IPS-15b (cell line): ENCODE data around the gene GGNBP2.
"Not testable (repeated sequence)": the region's sequence is repeated elsewhere in the genome, so short reads cannot be mapped to it uniquely, and the experiment has no call there.

Experiments used
- H3K27me3 ChIP-seq: one replicate; pipeline ENCODE4 v1.6.1; 2013; ENCODE audit warnings: low read length; ENCODE audit not compliant: control insufficient read depth, insufficient read depth
- H3K36me3 ChIP-seq: one replicate; pipeline ENCODE4 v1.6.1; 2013; ENCODE audit warnings: low read length; ENCODE audit not compliant: control insufficient read depth, insufficient read depth
- H3K4me1 ChIP-seq: one replicate; pipeline ENCODE4 v1.6.1; 2013; ENCODE audit warnings: mild to moderate bottlenecking, low read length; ENCODE audit not compliant: control insufficient read depth, insufficient read depth
- H3K4me3 ChIP-seq: one replicate; pipeline ENCODE4 v1.5.1; 2013; ENCODE audit warnings: low read depth, low read length
- H3K9ac ChIP-seq: one replicate; pipeline ENCODE4 v1.6.1; 2013; ENCODE audit warnings: low read depth, mild to moderate bottlenecking, low read length
- H3K9me3 ChIP-seq: one replicate; pipeline ENCODE4 v1.6.1; 2013; ENCODE audit warnings: mild to moderate bottlenecking, low read length; ENCODE audit not compliant: control insufficient read depth, insufficient read depth

The GGNBP2 gene

GRCh38 chr17:36506249-36506826 is 38.4 kb upstream of the GGNBP2 start:
- H3K4me1 ChIP-seq: no peaks in the 10 kb centered on the region
- no peaks in the 10 kb centered on the region for H3K9me3 ChIP-seq
- no peak overlapping the region for H3K4me3 ChIP-seq
- no peaks in the 10 kb centered on the region for H3K27me3 ChIP-seq
- no peak overlapping the region for H3K9ac ChIP-seq
- H3K36me3 ChIP-seq: peaks cover 81% of the 10 kb centered on the region

- H3K9ac ChIP-seq: no peak overlapping the region
- no peaks in the 10 kb centered on the region for H3K9me3 ChIP-seq
- H3K36me3 ChIP-seq: peaks cover 80% of the 10 kb centered on the region
- no peaks in the 10 kb centered on the region for H3K4me1 ChIP-seq
- H3K27me3 ChIP-seq: no peaks in the 10 kb centered on the region
- no peak overlapping the region for H3K4me3 ChIP-seq
These were observed 37.9 kb upstream of the GGNBP2 start for GRCh38 chr17:36506831-36507230.

- no peak overlapping the region for H3K4me3 ChIP-seq
- peaks cover 80% of the 10 kb centered on the region for H3K36me3 ChIP-seq
- no peaks in the 10 kb centered on the region for H3K27me3 ChIP-seq
- no peaks in the 10 kb centered on the region for H3K4me1 ChIP-seq
- H3K9me3 ChIP-seq: no peaks in the 10 kb centered on the region
- H3K9ac ChIP-seq: no peak overlapping the region
These were observed 37.5 kb upstream of the GGNBP2 start for GRCh38 chr17:36507266-36507665.

- H3K36me3 ChIP-seq: peaks cover 81% of the 10 kb centered on the region
- H3K4me3 ChIP-seq: not testable (repeated sequence)
These were observed 36.3 kb upstream of the GGNBP2 start for GRCh38 chr17:36508439-36508838.

GRCh38 chr17:36509272-36509985 is 35.3 kb upstream of the GGNBP2 start:
- Histone ChIP-seq H3K9ac (no peak overlapping the region), H3K4me3 (no peak overlapping the region), H3K27me3 (no peaks in the 10 kb centered on the region), H3K36me3 (peaks cover 78% of the 10 kb centered on the region), H3K4me1 (no peaks in the 10 kb centered on the region), H3K9me3 (no peaks in the 10 kb centered on the region)

More at GRCh38 chr17:36508439-36508838, 36.3 kb upstream of the GGNBP2 start:
- H3K9me3 ChIP-seq, H3K9ac ChIP-seq, H3K27me3 ChIP-seq, H3K4me1 ChIP-seq: not testable (repeated sequence)

GRCh38 chr17:36510636-36511035 is 34.1 kb upstream of the GGNBP2 start:
- Histone ChIP-seq H3K36me3 (peaks cover 74% of the 10 kb centered on the region), H3K9ac (no peak overlapping the region), H3K4me1 (no peaks in the 10 kb centered on the region), H3K4me3 (no peak overlapping the region), H3K9me3 (no peaks in the 10 kb centered on the region), H3K27me3 (no peaks in the 10 kb centered on the region)

GRCh38 chr17:36511216-36511615 is 33.5 kb upstream of the GGNBP2 start:
- Histone ChIP-seq H3K36me3 (peaks cover 68% of the 10 kb centered on the region), H3K27me3 (no peaks in the 10 kb centered on the region), H3K4me1 (no peaks in the 10 kb centered on the region), H3K4me3 (no peak overlapping the region), H3K9ac (no peak overlapping the region), H3K9me3 (no peaks in the 10 kb centered on the region)

GRCh38 chr17:36512641-36513040 is 32.1 kb upstream of the GGNBP2 start:
- no peaks in the 10 kb centered on the region for H3K4me1 ChIP-seq
- peaks cover 56% of the 10 kb centered on the region for H3K36me3 ChIP-seq
- no peaks in the 10 kb centered on the region for H3K27me3 ChIP-seq
- no peak overlapping the region for H3K9ac ChIP-seq
- H3K9me3 ChIP-seq: no peaks in the 10 kb centered on the region
- no peak overlapping the region for H3K4me3 ChIP-seq

GRCh38 chr17:36514856-36515255 is 29.9 kb upstream of the GGNBP2 start:
- Histone ChIP-seq H3K9me3 (no peaks in the 10 kb centered on the region), H3K36me3 (peaks cover 41% of the 10 kb centered on the region), H3K27me3 (no peaks in the 10 kb centered on the region), H3K4me1 (no peaks in the 10 kb centered on the region), H3K9ac (no peak overlapping the region), H3K4me3 (no peak overlapping the region)

GRCh38 chr17:36515837-36516236 is 28.9 kb upstream of the GGNBP2 start:
- Histone ChIP-seq H3K4me3 (no peak overlapping the region), H3K4me1 (no peaks in the 10 kb centered on the region), H3K36me3 (peaks cover 31% of the 10 kb centered on the region), H3K27me3 (no peaks in the 10 kb centered on the region), H3K9ac (no peak overlapping the region), H3K9me3 (no peaks in the 10 kb centered on the region)

- H3K9me3 ChIP-seq: no peaks in the 10 kb centered on the region
- no peaks in the 10 kb centered on the region for H3K27me3 ChIP-seq
- no peak overlapping the region for H3K9ac ChIP-seq
- H3K36me3 ChIP-seq: peaks cover 33% of the 10 kb centered on the region
- H3K4me3 ChIP-seq: no peak overlapping the region
- no peaks in the 10 kb centered on the region for H3K4me1 ChIP-seq
These were observed 21.6 kb upstream of the GGNBP2 start for GRCh38 chr17:36523113-36523512.

GRCh38 chr17:36524428-36524876 is 20.3 kb upstream of the GGNBP2 start:
- H3K9ac ChIP-seq: no peak overlapping the region
- H3K4me3 ChIP-seq: no peak overlapping the region
- no peaks in the 10 kb centered on the region for H3K4me1 ChIP-seq
- peaks cover 38% of the 10 kb centered on the region for H3K36me3 ChIP-seq
- no peaks in the 10 kb centered on the region for H3K9me3 ChIP-seq
- no peaks in the 10 kb centered on the region for H3K27me3 ChIP-seq
